ENCODE results near the gene SP7.
"Not testable (repeated sequence)": the region's sequence is repeated elsewhere in the genome, so short reads cannot be mapped to it uniquely, and the experiment has no call there.

Gene SP7

DNA sequence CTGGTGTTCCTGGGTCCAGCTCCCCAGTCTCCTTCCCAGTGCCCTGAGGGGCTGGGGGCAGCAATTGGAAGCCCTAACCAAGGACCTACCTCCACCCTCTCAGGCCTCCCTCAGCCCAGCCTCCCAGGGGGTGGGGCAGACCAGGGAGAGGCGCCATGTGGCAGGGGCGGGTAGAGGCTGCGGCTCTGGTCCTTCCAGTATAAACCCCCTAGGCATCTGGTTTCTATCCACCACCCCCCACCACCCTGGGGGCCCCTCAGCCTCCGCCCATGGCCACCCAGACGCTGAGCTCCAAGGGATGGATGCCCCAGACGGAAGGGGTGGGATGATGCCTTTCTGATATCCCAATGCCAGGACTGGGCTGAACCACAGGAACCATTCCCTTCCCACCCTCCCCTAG is 2.8 kb upstream of the SP7 start:
- TF ChIP-seq, protein P1, sequence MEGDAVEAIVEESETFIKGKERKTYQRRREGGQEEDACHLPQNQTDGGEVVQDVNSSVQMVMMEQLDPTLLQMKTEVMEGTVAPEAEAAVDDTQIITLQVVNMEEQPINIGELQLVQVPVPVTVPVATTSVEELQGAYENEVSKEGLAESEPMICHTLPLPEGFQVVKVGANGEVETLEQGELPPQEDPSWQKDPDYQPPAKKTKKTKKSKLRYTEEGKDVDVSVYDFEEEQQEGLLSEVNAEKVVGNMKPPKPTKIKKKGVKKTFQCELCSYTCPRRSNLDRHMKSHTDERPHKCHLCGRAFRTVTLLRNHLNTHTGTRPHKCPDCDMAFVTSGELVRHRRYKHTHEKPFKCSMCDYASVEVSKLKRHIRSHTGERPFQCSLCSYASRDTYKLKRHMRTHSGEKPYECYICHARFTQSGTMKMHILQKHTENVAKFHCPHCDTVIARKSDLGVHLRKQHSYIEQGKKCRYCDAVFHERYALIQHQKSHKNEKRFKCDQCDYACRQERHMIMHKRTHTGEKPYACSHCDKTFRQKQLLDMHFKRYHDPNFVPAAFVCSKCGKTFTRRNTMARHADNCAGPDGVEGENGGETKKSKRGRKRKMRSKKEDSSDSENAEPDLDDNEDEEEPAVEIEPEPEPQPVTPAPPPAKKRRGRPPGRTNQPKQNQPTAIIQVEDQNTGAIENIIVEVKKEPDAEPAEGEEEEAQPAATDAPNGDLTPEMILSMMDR (IDR thresholded peaks at IDR 0.05; ENCODE audit: extremely low read depth, insufficient read depth, missing control alignments) = no peak
- DNase-seq (ENCODE audit: low spot score) = no peak
- in situ Hi-C loops (cut with MboI; ENCODE audit: low pct_unique_long_range_greater_than_20kb, low sequenced_read_pairs, unreplicated experiment) = no loop called here

DNA sequence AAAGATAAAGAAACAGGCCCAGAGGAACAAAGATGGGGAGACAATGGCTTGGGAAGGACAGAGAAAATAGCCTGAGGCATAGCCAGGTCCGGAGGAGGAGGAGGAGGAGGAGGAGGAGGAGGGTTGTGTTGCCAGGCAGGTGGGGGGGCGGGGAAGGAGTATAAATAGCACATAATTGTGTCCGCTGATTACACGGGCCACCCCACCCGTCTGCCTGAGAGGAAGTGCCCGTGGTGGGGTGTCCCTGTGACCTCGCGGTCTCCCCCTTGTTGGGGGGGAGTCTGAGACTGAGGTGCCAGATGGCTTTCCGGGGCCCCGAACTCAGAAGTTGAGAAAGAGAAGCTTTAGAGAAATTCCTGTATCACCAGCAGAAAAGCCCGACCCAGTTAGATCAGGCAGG is 1.9 kb upstream of the SP7 start:
- in situ Hi-C loops (cut with MboI; ENCODE audit: low pct_unique_long_range_greater_than_20kb, low sequenced_read_pairs, unreplicated experiment) = no loop called here
- TF ChIP-seq, protein P1 (IDR thresholded peaks at IDR 0.05; ENCODE audit: extremely low read depth, insufficient read depth, missing control alignments) = no peak
- DNase-seq (ENCODE audit: low spot score) = no peak

DNA sequence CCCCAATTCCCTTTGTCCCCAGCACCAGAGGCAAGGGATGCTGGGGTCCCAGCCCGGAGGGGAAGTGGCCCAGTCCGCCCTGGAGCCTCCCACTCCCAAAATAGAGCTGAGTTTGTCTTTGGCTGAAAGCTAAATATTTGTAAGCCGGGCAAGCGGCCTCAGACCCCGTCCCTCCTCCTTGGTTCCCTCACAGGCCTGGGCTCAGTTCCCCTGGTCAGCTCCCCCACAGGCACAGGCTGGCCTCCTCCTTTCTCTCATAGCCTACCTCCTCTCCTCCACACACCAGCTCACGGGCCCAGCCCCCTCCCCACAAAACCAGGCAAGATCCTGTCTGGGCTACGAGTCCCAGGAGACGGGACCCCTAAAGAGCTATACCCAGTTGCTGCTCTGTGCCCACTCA is 1.3 kb downstream of the SP7 start:
- TF ChIP-seq, protein P1 (IDR thresholded peaks at IDR 0.05; ENCODE audit: extremely low read depth, insufficient read depth, missing control alignments) = no peak
- in situ Hi-C loops (cut with MboI; ENCODE audit: low pct_unique_long_range_greater_than_20kb, low sequenced_read_pairs, unreplicated experiment) = no loop called here
- DNase-seq (ENCODE audit: low spot score) = no peak

DNA sequence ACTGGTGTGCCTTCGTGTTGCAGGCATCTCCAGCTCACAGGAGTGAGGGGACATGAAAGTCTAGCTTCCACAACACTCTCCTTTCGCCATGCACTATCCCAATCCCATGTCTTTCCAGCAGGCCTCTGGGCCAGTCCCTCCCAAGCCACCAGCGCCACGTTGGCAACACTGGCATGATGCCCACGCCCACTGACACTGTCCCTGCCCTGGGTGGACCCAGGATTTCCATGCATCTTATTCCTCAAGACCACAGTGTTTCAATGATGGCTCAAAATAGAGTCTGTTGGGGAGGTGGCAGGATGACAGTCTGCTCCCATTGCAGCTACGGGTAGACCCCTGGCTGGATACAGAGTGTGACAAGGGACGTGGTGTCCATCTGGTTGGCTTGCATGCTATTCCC is 2.3 kb downstream of the SP7 start:
- DNase-seq (ENCODE audit: low spot score) = no peak
- in situ Hi-C loops (cut with MboI; ENCODE audit: low pct_unique_long_range_greater_than_20kb, low sequenced_read_pairs, unreplicated experiment) = no loop called here
- TF ChIP-seq, protein P1 (IDR thresholded peaks at IDR 0.05; ENCODE audit: extremely low read depth, insufficient read depth, missing control alignments) = no peak

DNA sequence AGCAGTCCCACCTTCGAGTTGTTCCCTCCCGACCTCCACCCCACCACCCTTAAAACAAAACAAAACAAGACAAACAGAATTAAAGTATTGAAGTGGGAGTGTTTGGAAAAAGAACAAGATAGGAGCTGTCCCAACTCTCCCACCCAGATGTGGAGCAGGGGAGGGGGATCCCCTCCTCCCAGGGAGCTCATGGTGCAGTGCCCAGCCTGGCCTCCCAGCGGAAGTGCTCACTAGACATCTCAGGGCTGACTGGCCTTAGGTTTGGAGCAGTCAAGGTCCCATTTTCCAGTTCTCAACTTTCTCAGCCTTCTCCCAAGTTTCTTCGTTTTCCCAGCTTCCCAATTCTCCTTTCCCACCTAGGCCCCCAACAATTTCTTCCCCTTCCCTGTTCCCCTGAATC is 2.9 kb downstream of the SP7 start:
- TF ChIP-seq, protein P1 (IDR thresholded peaks at IDR 0.05; ENCODE audit: extremely low read depth, insufficient read depth, missing control alignments) = no peak
- DNase-seq (ENCODE audit: low spot score) = no peak
- in situ Hi-C loops (cut with MboI; ENCODE audit: low pct_unique_long_range_greater_than_20kb, low sequenced_read_pairs, unreplicated experiment) = no loop called here

DNA sequence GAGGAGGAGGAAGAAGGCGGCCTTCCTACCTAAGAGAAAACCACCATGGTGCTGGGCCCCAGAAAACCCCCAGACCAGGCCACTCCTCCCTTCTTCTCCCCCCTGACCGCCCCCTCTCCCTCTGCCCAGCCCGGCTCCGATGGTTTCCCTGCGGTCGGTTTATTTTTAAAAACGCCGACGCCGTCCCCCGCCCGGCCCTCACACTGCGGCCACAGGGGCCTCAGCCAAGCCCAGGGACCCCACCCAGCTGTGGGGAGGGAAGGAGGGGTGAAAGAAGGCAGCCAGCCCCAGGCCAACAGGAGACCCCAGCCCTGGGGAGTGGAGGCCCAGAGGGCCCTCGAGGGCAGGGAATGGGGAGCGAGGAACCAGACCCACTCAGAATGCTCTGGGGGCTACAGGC is 3.4 kb downstream of the SP7 start:
- DNase-seq (ENCODE audit: low spot score) = no peak
- in situ Hi-C loops (cut with MboI; ENCODE audit: low pct_unique_long_range_greater_than_20kb, low sequenced_read_pairs, unreplicated experiment) = no loop called here
- TF ChIP-seq, protein P1 (IDR thresholded peaks at IDR 0.05; ENCODE audit: extremely low read depth, insufficient read depth, missing control alignments) = no peak

DNA sequence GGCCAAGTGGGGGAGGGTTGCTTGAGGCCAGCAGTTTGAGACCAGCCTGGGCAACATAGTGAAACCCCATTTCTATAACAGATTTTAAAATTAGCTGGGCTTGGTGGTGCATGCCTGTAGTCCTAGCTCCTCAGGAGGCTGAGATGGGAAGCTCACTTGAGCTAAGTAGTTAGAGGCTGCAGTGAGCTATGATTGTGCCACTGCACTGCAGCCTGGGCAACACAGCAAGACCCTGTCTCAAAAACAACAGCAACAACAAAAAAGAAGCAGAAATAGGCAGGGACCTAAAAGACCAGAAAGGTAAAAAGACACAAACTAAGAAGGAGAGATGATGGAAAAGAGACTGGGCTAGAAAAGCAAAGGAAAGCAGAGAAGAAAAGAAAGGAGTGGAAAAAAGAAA is 3.8 kb downstream of the SP7 start:
- in situ Hi-C loops (cut with MboI; ENCODE audit: low pct_unique_long_range_greater_than_20kb, low sequenced_read_pairs, unreplicated experiment); DNase-seq (ENCODE audit: low spot score): not testable (repeated sequence)
